WERI-Rb-1 (cell line): ENCODE data around the gene TAF8.
"Not testable (repeated sequence)": the region's sequence is repeated elsewhere in the genome, so short reads cannot be mapped to it uniquely, and the experiment has no call there.

Source experiments
- DNase-seq: peaks from one replicate; pipeline ENCODE4 v3.0.0-alpha.2; 2020
- H3K27ac ChIP-seq: fragments of 250-450 bp; sonication (Bioruptor Pico); 2 replicates; pipeline ENCODE4 v1.5.1; 2020; ENCODE audit warnings: mild to moderate bottlenecking, moderate library complexity
- H3K27me3 ChIP-seq: fragments of 250-450 bp; sonication (Bioruptor Pico); 2 replicates; pipeline ENCODE4 v1.5.1; 2021; ENCODE audit warnings: mild to moderate bottlenecking, low read depth, moderate library complexity; ENCODE audit not compliant: insufficient read depth, severe bottlenecking
- H3K36me3 ChIP-seq: fragments of 250-450 bp; sonication (Bioruptor Pico); 2 replicates; pipeline ENCODE4 v1.5.1; 2020; ENCODE audit warnings: mild to moderate bottlenecking, moderate library complexity
- H3K4me3 ChIP-seq: 2 replicates; pipeline ENCODE4 v1.5.1; 2011; ENCODE audit warnings: low read depth, mild to moderate bottlenecking, control low read depth, low read length
- H3K9me3 ChIP-seq: fragments of 250-450 bp; sonication (Bioruptor Pico); 2 replicates; pipeline ENCODE4 v1.5.1; 2021; ENCODE audit warnings: mild to moderate bottlenecking, moderate library complexity; ENCODE audit not compliant: severe bottlenecking
- TF ChIP-seq, protein P1 (sequence below): IDR thresholded peaks from 2 replicates; pipeline ENCODE4 v1.5.1; 2011; ENCODE audit warnings: low read depth, mild to moderate bottlenecking, control low read depth, inconsistent platforms, low read length

TAF8 gene

DNA sequence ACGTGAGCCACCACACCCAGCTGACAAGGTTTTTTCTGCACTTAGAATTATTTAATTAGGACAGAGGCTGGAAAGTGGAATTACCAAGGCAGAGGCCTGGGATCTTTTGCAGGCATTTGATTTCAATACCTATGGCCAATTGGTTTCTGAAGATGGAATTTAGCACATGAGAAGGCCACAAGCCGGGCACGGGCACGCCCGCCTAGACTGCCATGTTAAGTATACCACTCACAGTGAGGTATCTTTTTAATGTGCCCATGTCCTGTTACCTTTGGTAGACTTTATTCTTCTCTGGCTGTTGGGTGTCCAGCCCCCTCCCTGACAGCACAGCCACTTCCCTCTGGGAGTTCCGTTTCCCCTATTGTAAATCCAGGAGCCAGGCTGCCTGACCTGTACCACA, 18.0 kb upstream of the TAF8 start:
- Histone ChIP-seq H3K9me3 (no peaks in the 10 kb centered on the region), H3K4me3 (no peak overlapping the region), H3K27ac (no peak overlapping the region), H3K36me3 (no peaks in the 10 kb centered on the region), H3K27me3 (no peaks in the 10 kb centered on the region)
- TF ChIP-seq, protein P1, sequence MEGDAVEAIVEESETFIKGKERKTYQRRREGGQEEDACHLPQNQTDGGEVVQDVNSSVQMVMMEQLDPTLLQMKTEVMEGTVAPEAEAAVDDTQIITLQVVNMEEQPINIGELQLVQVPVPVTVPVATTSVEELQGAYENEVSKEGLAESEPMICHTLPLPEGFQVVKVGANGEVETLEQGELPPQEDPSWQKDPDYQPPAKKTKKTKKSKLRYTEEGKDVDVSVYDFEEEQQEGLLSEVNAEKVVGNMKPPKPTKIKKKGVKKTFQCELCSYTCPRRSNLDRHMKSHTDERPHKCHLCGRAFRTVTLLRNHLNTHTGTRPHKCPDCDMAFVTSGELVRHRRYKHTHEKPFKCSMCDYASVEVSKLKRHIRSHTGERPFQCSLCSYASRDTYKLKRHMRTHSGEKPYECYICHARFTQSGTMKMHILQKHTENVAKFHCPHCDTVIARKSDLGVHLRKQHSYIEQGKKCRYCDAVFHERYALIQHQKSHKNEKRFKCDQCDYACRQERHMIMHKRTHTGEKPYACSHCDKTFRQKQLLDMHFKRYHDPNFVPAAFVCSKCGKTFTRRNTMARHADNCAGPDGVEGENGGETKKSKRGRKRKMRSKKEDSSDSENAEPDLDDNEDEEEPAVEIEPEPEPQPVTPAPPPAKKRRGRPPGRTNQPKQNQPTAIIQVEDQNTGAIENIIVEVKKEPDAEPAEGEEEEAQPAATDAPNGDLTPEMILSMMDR, result no peak
- no peak for DNase-seq

DNA sequence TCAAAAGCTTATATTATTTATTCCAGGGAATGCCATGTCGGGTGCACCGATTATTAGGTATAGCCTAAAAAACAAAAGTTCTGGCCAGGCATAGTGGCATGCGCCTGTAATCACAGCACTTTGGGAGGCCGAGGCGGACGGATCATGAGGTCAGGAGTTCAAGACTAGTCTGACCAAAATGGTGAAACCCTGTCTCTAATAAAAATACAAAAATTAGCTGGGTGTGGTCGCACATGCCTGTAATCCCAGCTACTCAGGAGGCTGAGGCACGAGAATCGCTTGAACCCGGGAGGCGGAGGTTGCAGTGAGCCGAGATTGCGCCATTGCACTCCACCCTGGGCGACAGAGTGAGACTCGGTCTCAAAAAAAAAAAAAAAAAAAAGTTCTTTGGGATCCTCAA, 12.7 kb upstream of the TAF8 start:
- H3K4me3 ChIP-seq, H3K36me3 ChIP-seq, H3K27ac ChIP-seq, DNase-seq, H3K27me3 ChIP-seq, H3K9me3 ChIP-seq: not testable (repeated sequence)

DNA sequence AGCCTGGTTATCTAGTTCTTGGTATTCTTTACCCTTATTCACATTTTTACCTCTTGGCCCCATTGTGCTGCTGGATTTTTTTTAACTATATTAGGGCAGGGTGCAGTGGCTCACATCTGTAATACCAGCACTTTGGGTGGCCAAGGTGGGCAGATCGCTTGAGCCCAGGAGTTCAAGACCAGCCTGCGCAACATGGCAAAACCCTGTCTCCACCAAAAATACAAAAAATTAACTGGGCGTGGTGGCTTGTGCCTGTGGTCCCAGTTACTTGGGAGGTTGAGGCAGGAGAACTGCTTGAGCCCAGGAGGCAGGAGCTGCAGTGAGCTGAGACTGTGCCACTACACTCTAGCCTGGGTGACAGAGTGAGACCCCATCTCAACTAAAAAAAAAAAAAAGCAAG, 12.2 kb upstream of the TAF8 start:
- no peak for DNase-seq
- no peak overlapping the region for H3K4me3 ChIP-seq
- no peaks in the 10 kb centered on the region for H3K9me3 ChIP-seq
- no peak overlapping the region for H3K27ac ChIP-seq
- H3K27me3 ChIP-seq, result no peaks in the 10 kb centered on the region
- no peaks in the 10 kb centered on the region for H3K36me3 ChIP-seq
- TF ChIP-seq, protein P1, result no peak

DNA sequence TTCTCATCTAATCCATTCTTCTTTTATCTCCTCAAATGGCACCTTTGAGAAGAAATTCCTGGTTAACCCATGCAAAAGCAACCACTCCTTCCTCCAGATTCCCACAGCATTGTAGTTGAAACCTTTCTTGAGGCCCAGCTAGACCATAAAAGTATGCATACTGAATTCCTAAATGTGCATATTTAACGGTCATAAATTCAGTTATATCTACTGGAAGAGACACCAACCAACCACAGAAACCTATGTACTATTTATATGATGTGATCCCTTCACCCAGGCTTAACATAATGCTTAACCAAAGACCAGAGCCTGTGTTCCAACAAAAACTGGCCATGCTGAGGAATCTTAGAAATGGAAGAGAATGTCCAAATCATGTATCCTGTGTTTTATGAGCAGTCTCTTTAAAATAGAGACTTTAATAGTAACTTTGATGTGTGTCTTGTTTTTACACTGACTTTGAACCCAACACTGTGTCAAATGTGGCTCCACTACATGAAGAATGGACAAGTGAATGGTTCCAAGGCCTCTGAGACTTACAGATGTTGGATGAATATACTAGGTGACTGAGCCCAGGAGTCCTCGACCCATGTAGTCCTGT, 11.4 kb upstream of the TAF8 start:
- no peak overlapping the region for H3K4me3 ChIP-seq
- no peak for DNase-seq
- H3K27me3 ChIP-seq, result no peaks in the 10 kb centered on the region
- TF ChIP-seq, protein P1, result no peak
- no peaks in the 10 kb centered on the region for H3K9me3 ChIP-seq
- no peaks in the 10 kb centered on the region for H3K36me3 ChIP-seq
- no peak overlapping the region for H3K27ac ChIP-seq

- no peaks in the 10 kb centered on the region for H3K27me3 ChIP-seq
- no peak for DNase-seq
- no peaks in the 10 kb centered on the region for H3K36me3 ChIP-seq
- no peak overlapping the region for H3K27ac ChIP-seq
- H3K9me3 ChIP-seq, result no peaks in the 10 kb centered on the region
- no peak overlapping the region for H3K4me3 ChIP-seq
- TF ChIP-seq, protein P1, result no peak
Observed at GRCh38 chr6:42040856-42041480, 9.4 kb upstream of the TAF8 start.

DNA sequence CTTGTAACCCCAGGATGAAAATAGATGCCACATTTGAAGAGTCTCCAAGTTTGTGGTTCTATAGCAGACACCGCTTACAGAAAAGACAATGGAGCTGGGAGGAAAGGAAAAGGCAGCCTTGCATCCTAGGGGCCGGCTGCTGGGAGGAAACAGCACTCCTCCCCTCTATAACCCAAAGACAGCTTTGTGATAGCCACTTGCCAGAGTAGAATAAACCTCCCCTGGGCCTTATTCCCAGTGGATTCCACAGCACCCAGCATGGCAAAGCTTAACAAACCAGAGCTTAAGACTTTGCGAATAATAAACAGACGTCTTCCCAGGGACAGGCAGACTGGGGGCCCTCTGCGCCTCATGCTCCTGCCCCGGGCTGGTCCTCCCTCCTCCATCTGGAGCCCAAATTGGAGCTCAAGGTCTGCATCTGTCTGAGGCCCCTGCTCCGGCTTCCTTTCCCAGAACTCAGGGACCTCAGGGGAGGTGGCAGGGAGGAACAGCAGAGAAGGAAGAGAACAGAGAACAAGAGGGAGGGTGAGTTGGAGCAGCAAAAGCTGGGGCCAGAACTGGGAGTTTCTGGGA, 8.8 kb upstream of the TAF8 start:
- TF ChIP-seq, protein P1, result no peak
- H3K27ac ChIP-seq, result no peak overlapping the region; the same call in 1 of the 2 replicates

More for the DNA sequence above, 8.8 kb upstream of the TAF8 start:
- H3K36me3 ChIP-seq, result no peaks in the 10 kb centered on the region
- no peaks in the 10 kb centered on the region for H3K27me3 ChIP-seq
- H3K4me3 ChIP-seq, result no peak overlapping the region
- H3K9me3 ChIP-seq, result no peaks in the 10 kb centered on the region
- DNase-seq, result no peak
